Adipocyte (in vitro differentiated cells): ENCODE results near the gene B2M.
"Not testable (repeated sequence)": the region's sequence is repeated elsewhere in the genome, so short reads cannot be mapped to it uniquely, and the experiment has no call there.

Experiments
- DNase-seq: peaks from one replicate; pipeline ENCODE4 v3.0.0-alpha.2; 2015; ENCODE audit warnings: low read depth
- H3K27me3 ChIP-seq: replicated peaks from 2 replicates; pipeline ENCODE4 v1.7.0; 2013; ENCODE audit warnings: mild to moderate bottlenecking, low read length, moderate library complexity; ENCODE audit not compliant: control insufficient read depth, insufficient read depth
- H3K36me3 ChIP-seq: 2 replicates; pipeline ENCODE4 v1.7.0; 2013; ENCODE audit warnings: low read length, mild to moderate bottlenecking, moderate library complexity; ENCODE audit not compliant: control insufficient read depth, insufficient read depth, severe bottlenecking
- H3K4me1 ChIP-seq: 2 replicates; pipeline ENCODE4 v1.7.0; 2013; ENCODE audit warnings: mild to moderate bottlenecking, low read length, moderate library complexity; ENCODE audit not compliant: control insufficient read depth, insufficient read depth
- H3K4me3 ChIP-seq: 2 replicates; pipeline ENCODE4 v1.7.0; 2013; ENCODE audit warnings: mild to moderate bottlenecking, low read length, moderate library complexity
- H3K9ac ChIP-seq: 2 replicates; pipeline ENCODE4 v1.7.0; 2013; ENCODE audit warnings: mild to moderate bottlenecking, low read length, moderate library complexity
- H3K9me3 ChIP-seq: 2 replicates; pipeline ENCODE4 v1.7.0; 2013; ENCODE audit warnings: mild to moderate bottlenecking, low read length, moderate library complexity; ENCODE audit not compliant: control insufficient read depth

Gene B2M

DNA sequence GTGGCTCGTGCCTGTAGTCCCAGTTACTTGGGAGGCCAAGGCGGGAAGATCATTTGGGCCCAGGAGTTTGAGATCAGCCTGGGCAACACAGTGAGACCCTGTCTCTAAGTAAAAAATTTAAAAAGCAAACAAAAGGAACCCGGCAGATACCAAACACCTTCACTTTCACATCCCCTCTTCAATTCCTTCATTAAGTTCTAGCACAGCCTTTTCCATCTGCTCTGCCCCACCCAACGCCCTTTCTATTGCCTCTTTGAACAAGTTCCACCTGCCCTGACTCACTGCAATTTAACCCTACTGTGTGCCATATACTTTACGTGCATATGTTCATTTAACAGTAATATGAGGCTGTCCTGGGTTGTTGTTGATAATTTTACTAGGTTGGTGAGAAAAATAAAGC lies 35.4 kb upstream of the B2M start:
- Histone ChIP-seq H3K9ac (no peak overlapping the region), H3K36me3 (no peaks in the 10 kb centered on the region), H3K4me3 (no peak overlapping the region), H3K4me1 (no peaks in the 10 kb centered on the region), H3K27me3 (peaks cover 5% of the 10 kb centered on the region), H3K9me3 (no peaks in the 10 kb centered on the region)
- DNase-seq: no peak

DNA sequence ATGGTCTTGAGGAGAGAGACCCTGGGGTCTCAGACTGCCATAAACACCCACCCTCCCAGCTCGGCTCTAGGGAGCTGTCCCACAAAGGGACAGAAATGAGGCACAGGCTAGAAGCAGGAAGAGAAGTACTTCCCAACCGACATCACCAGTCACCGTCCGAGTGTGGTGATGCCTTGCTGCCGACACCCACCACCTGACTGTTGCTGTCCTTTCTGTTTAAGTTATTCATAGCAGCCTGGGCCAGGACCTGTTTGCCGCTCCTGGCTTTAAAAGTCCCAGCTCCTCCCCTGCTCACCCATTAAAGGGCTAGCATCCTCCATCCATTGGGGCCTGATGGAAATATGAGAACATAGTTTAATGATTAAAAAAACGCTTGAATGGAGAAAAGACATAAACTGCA lies 34.6 kb upstream of the B2M start:
- Histone ChIP-seq H3K9me3 (no peaks in the 10 kb centered on the region), H3K36me3 (no peaks in the 10 kb centered on the region), H3K4me3 (no peak overlapping the region), H3K9ac (no peak overlapping the region), H3K4me1 (no peaks in the 10 kb centered on the region), H3K27me3 (peaks cover 11% of the 10 kb centered on the region)
- no peak for DNase-seq

DNA sequence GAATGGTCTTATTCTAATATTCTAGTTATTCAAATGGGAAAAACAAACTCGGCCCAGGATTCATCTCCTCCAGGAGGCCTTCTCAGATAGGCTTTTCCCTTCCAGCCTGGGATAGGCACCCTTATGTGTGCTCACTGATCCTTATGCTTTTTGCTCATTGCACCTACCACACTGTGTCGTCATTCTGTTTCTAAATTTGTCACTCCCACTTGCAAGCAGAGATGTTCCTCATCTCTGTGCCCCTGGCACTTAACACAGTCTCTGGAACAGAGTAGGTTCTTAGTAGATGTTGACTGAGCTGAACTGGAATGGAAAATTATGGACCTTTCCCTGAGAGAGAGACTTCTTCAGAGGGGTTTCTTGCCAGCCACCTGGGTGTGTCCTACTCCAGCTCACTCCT lies 29.1 kb upstream of the B2M start:
- Histone ChIP-seq H3K4me3 (no peak overlapping the region), H3K9me3 (no peaks in the 10 kb centered on the region), H3K36me3 (no peaks in the 10 kb centered on the region), H3K27me3 (peaks cover 10% of the 10 kb centered on the region), H3K4me1 (peaks cover 4% of the 10 kb centered on the region), H3K9ac (no peak overlapping the region)
- no peak for DNase-seq

DNA sequence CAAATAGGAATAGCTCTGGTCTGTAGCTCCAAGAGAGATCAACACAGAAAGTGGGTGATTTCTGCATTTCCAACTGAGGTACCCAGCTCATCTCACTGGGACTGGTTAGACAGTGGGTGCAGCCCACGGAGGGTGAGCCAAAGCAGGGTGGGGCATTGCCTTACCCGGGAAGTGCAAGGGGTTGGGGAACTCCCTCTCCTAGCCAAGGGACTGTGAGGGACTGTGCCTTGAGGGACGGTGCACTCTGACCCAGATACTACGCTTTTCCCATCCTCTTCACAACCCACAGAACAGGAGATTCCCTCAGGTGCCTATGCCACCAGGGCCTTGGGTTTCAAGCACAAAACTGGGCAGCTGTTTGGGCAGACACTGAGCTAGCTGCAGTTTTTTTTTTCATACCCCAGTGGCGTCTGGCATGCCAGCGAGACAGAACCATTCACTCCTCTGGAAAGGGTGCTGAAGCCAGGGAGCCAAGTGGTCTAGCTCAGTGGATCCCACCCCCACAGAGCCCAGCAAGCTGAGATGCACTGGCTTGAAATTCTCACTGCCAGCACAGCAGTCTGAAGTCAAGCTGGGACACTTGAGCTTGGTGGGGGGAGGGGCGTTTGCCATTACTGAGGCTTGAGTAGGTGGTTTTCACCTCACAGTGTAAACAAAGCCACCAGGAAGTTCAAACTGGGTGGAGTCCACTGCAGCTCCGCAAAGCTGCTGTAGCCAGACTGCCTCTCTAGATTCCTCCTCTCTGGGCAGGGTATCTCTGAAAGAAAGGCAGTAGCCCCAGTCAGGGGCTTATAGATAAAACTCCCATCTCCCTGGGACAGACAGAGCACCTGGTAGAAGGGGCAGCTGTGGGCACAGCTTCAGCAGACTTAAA lies 28.3 kb upstream of the B2M start:
- not testable (repeated sequence) for H3K9me3 ChIP-seq, DNase-seq, H3K27me3 ChIP-seq, H3K4me1 ChIP-seq, H3K4me3 ChIP-seq, H3K36me3 ChIP-seq, H3K9ac ChIP-seq

DNA sequence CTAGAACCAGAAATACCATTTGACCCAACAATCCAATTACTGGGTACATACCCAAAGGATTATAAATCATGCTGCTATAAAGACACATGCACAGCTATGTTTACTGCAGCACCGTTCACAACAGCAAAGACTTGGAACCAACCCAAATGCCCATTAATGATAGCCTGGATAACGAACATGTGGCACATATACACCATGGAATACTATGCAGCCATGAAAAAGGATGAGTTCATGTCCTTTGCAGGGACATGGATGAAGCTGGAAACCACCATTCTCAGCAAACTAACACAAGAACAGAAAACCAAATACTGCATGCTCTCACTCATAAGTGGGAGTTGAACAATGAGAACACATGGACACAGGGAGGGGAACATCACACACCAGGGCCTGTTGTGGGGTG lies 22.0 kb upstream of the B2M start:
- not testable (repeated sequence) for H3K4me3 ChIP-seq, H3K4me1 ChIP-seq, H3K9me3 ChIP-seq, H3K9ac ChIP-seq, H3K36me3 ChIP-seq, DNase-seq, H3K27me3 ChIP-seq

DNA sequence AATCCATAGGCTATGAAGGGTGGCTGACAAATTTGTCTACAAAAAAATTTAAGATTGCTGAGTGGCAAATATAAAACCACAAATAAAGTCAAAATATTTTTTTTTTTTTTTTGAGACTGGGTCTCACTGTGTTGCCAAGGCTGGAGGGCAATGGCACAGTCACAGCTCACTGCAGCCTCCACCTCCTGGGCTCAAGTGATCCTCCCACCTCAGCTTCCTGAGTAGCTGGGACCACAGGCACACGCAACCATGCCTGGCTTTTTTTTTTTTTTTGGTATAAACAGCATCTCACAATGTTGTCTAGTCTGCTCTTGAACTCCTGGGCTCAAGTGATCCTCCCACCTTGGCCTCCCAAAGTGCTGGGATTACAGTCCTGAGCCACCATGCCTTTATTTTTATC lies 21.1 kb upstream of the B2M start:
- not testable (repeated sequence) for H3K4me1 ChIP-seq, H3K36me3 ChIP-seq, H3K4me3 ChIP-seq, H3K9me3 ChIP-seq, H3K27me3 ChIP-seq, DNase-seq, H3K9ac ChIP-seq

DNA sequence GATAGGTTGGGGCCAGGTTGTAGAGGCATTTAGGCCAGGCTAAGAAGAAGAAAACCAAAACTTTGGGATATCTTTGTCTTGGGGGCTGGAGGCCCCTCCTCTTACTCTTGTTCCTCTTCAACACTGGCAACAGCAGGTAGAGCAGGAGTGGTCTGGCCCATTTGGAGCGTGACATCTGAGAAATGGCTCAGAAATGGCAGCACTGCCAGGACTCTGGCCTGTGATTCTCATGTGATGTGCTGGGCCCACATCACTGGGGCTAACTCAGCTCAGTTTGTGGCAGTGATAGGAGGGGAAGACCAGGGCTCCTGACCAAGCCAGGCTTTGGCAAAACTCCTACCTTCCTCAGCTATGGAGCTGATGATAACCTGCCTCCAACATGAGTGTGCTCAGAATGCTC lies 18.7 kb upstream of the B2M start:
- DNase-seq: no peak
- Histone ChIP-seq H3K4me1 (no peaks in the 10 kb centered on the region), H3K9ac (no peak overlapping the region), H3K9me3 (no peaks in the 10 kb centered on the region), H3K4me3 (no peak overlapping the region), H3K27me3 (no peaks in the 10 kb centered on the region), H3K36me3 (no peaks in the 10 kb centered on the region)

DNA sequence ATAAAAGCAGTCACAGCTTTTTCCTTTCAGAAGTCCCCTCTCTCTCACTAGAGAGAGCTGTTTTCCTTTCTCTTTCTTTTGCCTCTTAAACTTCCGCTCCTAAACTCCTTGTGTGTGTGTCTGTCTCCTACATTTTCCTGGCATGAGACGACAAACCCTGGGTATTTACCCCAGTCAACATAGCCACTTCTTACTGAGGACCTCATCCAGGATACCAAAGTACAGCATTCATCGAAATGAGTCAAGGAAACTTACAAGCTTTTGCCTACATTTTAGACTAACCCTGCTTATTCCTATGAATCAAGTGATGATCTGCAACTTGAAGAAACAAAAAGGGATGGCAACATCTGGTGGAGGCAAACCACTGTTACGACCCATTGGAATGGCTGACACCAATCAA lies 16.9 kb upstream of the B2M start:
- no peaks in the 10 kb centered on the region for H3K27me3 ChIP-seq
- H3K36me3 ChIP-seq: no peaks in the 10 kb centered on the region
- H3K4me1 ChIP-seq: no peaks in the 10 kb centered on the region
- no peaks in the 10 kb centered on the region for H3K9me3 ChIP-seq
- H3K9ac ChIP-seq: no peak overlapping the region
- no peak for DNase-seq
- no peak overlapping the region for H3K4me3 ChIP-seq

DNA sequence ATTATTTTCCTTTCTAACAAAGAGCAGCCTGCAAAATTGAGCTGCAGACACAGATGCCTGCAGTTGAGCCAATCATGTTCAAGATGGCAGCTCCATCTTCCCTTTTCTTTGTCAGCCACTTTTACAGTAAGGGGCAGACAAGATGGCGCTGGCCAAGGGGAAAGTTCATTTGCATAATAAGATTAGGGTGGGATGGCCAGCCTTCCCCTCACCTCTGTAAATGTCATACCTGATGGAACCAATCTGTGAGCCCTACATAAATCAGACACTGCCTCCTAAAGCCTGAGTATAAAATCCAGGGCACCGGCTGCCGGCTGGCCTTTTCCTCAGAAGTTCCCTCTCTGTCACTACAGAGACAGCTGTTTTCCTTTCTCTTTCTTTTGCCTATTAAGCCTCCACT lies 16.0 kb upstream of the B2M start:
- Histone ChIP-seq H3K36me3 (no peaks in the 10 kb centered on the region), H3K9me3 (no peaks in the 10 kb centered on the region), H3K4me3 (no peak overlapping the region), H3K9ac (no peak overlapping the region), H3K4me1 (no peaks in the 10 kb centered on the region), H3K27me3 (no peaks in the 10 kb centered on the region)
- DNase-seq: no peak

DNA sequence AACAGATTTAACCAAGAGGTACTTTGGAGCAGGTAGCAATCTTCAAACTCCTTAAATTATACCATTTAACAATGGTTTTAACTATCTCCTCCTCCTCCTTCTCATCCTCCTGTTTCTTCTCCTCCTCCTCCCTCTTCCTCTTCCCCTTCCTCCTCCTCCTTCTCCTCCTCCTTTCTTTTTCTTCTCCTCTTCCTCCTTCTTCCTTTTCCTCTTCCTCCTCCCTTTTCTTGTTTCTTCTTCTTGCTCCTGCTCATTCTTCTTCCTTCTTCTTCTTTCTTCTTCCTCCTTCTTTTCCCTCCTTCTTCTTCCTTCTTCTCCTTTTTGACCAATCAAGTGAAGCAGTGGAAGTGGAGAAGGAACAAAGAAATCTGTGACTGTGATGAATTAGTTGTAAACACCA lies 14.3 kb upstream of the B2M start:
- DNase-seq: no peak
- H3K4me1 ChIP-seq: no peaks in the 10 kb centered on the region
- no peak overlapping the region for H3K4me3 ChIP-seq
- no peak overlapping the region for H3K9ac ChIP-seq
- no peaks in the 10 kb centered on the region for H3K9me3 ChIP-seq
- H3K27me3 ChIP-seq: no peaks in the 10 kb centered on the region
- no peaks in the 10 kb centered on the region for H3K36me3 ChIP-seq

DNA sequence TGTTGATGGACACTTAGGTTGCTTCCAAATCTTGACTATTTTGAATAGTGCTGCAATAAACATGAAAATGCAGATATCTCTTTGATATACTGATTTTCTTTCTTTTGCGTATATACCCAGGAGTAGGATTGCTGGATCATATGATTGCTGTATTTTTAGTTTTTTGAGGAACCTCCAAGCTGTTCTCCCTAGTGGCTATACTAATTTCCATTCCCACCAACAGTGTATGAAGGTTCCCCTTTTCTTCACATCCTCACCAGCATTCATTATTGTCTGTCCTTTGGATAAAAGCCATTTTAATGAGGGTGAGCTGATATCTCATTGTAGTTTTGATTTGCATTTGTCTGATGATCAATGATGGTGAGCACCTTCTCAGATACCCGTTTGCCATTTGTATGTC lies 12.7 kb upstream of the B2M start:
- H3K9me3 ChIP-seq: peaks cover 3% of the 10 kb centered on the region
- no peaks in the 10 kb centered on the region for H3K4me1 ChIP-seq
- DNase-seq: no peak

DNA sequence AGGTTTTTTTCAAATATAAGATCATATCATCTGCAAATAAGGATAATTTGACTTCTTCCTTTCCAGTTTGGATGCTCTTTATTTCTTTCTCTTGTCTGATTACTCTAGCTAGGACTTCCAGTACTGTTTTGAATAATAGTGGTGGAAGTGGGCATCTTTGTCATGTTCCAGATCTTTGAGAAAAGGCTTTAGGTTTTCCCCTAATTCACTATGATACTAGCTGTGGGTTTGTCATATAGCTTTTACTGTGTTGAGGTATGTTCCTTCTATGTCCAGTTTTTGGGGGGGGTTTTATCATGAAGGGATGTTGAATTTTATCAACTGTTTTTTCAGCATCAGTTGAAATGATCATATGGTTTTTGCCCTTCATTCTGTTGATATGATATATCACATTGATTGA lies 10.6 kb upstream of the B2M start:
- H3K4me1 ChIP-seq, DNase-seq, H3K9me3 ChIP-seq, H3K4me3 ChIP-seq, H3K9ac ChIP-seq, H3K27me3 ChIP-seq, H3K36me3 ChIP-seq: not testable (repeated sequence)

More for the DNA sequence above, 12.7 kb upstream of the B2M start:
- Histone ChIP-seq H3K36me3 (no peaks in the 10 kb centered on the region), H3K9ac (no peak overlapping the region), H3K4me3 (no peak overlapping the region), H3K27me3 (no peaks in the 10 kb centered on the region)
